T-helper 2 cell treated with Interferon-gamma antibody and Interleukin-4, amounts not matched to agents 5 μg/mL and 100 μg/mL, for 36 hours (primary cell): ENCODE results near the gene FBXO36.

Source experiments
- DNase-seq: peaks from one replicate; pipeline ENCODE4 v3.0.0; 2021; ENCODE audit warnings: low spot score
- H3K27ac Mint-ChIP-seq: one replicate; pipeline ENCODE4 v1.8.0; 2021; ENCODE audit warnings: mild to moderate bottlenecking, mixed read lengths
- H3K27me3 Mint-ChIP-seq: one replicate; pipeline ENCODE4 v1.8.0; 2021; ENCODE audit warnings: low read depth, mixed read lengths
- H3K36me3 Mint-ChIP-seq: one replicate; pipeline ENCODE4 v1.8.0; 2021; ENCODE audit warnings: low read depth, mixed read lengths
- H3K4me1 Mint-ChIP-seq: one replicate; pipeline ENCODE4 v1.8.0; 2021; ENCODE audit warnings: low read depth, mixed read lengths
- H3K4me3 Mint-ChIP-seq: one replicate; pipeline ENCODE4 v1.8.0; 2022; ENCODE audit warnings: mild to moderate bottlenecking, moderate library complexity, mixed read lengths
- H3K9me3 Mint-ChIP-seq: one replicate; pipeline ENCODE4 v1.8.0; 2021; ENCODE audit warnings: mixed read lengths

Gene FBXO36

DNA sequence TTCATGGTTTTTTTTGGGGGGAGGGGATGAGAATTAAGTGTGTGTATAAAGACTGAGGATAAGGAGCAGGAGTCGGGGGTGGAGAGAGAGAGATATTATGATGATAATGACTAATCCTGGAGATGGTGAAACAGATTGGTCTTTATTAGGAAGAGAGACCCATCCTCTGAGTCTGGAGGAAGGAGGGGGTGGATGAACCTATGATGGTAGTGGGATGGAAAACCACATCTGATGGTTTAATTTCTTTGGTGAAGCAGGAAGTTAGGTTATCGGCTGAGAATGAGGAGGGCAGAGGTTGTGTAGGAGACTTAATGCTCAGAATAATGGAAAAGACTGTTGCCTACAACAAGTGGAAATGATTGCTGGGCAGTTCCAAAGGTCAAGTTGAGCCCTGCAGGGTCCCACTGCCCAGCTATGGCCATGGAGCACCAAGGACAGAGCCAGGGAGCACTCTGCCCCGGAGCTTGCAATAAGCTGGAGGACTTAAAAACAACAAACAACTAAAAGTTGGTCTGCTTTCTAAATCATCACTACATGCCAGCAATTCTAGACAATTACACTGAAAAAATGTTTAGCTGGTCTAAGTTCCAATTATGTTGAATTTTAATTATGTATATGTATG lies 138.5 kb downstream of the FBXO36 start:
- H3K4me1 Mint-ChIP-seq: peaks cover 9% of the 10 kb centered on the region

More for the DNA sequence above, 138.5 kb downstream of the FBXO36 start:
- peaks cover 6% of the 10 kb centered on the region for H3K36me3 Mint-ChIP-seq
- H3K27me3 Mint-ChIP-seq: no peaks in the 10 kb centered on the region
- no peak overlapping the region for H3K27ac Mint-ChIP-seq
- no peak overlapping the region for H3K4me3 Mint-ChIP-seq
- no peak for DNase-seq
- peaks cover 8% of the 10 kb centered on the region for H3K9me3 Mint-ChIP-seq
